Testis (tissue), 2 donors: ENCODE measurements around the gene OPCML.

ENCODE experiments used
- CTCF ChIP-seq, 3 experiments: fragments of 450-650 bp in 2 of 3; fragments of 200-600 bp in 1 of 3; sonication (generic) in 1 of 3; IDR thresholded peaks; one replicate each; pipeline ENCODE4 v1.5.1; 2016 to 2019; ENCODE audit warnings: antibody characterized with exemption in 3 of 3, mild to moderate bottlenecking in 2 of 3, moderate library complexity in 1 of 3
- POLR2A ChIP-seq: fragments of 450-650 bp; IDR thresholded peaks from one replicate; pipeline ENCODE4 v1.6.1; 2017; ENCODE audit warnings: antibody characterized with exemption, mild to moderate bottlenecking, moderate library complexity

- TF ChIP-seq CTCF (IDR thresholded peaks at IDR 0.05) (no peak), POLR2A (no peak)
Observed at GRCh38 chr11:132821014-132821413, 711.3 kb downstream of the OPCML start.
